ENCODE results near the gene ARL5C.

The ARL5C gene

GRCh38 chr17:39166437-39167335, 725 bp upstream of the ARL5C start:
- no peak for DNase-seq

DNA sequence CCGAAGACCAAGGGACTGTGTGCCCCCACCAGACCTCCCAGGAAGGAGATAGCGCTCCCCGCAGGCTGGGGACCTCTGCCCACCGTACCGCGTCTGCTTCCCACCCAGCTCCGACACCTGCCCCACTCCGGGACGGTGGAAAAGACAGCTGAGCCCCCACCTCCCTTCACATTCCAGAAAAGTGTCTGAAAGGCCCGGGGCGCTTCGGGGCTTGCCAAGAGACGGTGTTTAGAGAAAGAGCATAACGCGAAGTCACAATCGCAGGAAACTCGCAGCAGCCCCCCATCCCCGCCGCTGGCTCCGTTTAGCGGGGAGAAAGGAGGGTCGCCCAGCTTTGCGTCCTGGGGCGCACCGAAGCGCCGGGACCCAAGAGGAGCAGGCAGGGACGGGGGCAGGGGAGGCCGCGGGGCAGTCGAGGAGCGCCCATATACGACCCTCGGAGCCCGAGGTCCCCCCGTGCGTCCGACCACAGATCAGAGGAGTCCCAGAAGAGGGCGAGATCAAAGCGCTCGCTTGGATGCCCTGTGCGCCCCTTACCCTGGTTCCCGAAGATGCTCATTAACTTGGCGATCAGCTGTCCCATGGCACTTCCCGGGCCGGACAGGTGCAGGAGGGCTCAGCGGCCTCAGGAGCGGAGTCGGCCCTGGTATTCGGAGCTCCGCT, 652 bp downstream of the ARL5C start:
- DNase-seq, result no peak

- peak; percentile 81 for DNase-seq
These were observed 1.3 kb downstream of the ARL5C start for GRCh38 chr17:39164675-39165143.

- DNase-seq, result no peak
These were observed 4.0 kb downstream of the ARL5C start for GRCh38 chr17:39161962-39162361.

DNA sequence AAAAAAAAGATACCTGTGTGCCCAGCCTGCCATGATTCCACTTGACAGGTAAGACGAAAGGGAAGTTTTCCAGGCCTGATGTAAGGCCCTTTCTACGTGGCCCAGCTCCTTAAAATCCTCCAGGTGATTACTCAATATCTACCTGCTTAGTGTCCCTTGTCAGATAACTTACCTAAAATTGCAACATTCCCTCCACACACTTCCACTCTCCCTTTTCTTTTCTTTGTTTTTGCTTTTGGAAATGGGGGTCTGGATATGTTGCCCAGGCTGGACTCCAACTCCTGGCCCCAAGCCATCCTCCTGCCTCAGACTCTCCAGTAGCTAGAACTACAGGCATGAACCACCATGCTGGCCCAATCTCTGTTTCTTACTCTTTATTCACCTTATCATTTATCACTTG, 7.3 kb downstream of the ARL5C start:
- DNase-seq, result no peak

DNA sequence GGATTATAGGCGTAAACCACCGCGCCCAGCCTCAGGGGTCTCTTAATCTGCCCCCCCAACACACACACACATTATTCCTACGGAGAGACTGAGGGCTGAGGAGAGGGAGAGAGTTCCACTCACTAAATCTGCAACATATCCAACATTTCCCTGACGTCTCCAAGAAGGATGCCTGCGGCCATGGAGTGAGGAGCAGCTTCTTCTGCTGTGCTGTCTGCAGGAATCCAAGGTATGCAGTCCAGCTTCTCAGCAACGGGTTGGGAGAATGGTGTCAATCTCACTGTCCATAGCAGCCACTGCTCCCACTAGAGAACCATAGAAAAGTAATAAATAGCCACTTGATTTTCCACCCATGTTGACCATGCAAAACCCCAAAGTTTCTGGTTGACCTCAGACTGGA, 9.5 kb downstream of the ARL5C start:
- DNase-seq, result no peak

GRCh38 chr17:39155654-39156053, 10.3 kb downstream of the ARL5C start:
- DNase-seq, result no peak

- DNase-seq, result peak; percentile 91
These were observed 12.3 kb downstream of the ARL5C start for GRCh38 chr17:39153599-39154051.

- DNase-seq, result peak; percentile 28
These were observed 13.8 kb downstream of the ARL5C start for GRCh38 chr17:39151943-39152818.

- no peak for DNase-seq
These were observed 14.6 kb downstream of the ARL5C start, which contains the start of gene PLXDC1 for GRCh38 chr17:39151150-39151942. Gene PLXDC1, minus strand, starts transcription at chr17:39151637. Its CDS starts 200 bp downstream, at chr17:39151437.

DNA sequence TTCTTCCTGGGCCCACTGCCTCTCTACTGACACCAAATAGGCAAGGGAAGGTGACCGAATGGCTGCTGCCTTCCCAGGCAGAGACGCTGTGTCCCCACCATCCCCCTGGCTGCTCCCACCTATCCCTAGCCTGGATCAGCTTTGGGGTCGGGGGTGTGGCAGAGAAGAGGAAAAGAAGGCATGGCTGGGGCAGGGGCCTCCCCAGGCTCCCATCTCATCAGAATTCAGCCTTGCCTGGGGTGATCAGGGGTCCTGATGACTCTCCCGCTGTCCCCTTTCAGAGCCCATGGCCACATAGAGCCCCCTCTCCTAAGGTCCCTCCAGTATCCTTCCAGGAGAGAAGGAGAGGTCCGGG, 15.2 kb downstream of the ARL5C start:
- no peak for DNase-seq

DNA sequence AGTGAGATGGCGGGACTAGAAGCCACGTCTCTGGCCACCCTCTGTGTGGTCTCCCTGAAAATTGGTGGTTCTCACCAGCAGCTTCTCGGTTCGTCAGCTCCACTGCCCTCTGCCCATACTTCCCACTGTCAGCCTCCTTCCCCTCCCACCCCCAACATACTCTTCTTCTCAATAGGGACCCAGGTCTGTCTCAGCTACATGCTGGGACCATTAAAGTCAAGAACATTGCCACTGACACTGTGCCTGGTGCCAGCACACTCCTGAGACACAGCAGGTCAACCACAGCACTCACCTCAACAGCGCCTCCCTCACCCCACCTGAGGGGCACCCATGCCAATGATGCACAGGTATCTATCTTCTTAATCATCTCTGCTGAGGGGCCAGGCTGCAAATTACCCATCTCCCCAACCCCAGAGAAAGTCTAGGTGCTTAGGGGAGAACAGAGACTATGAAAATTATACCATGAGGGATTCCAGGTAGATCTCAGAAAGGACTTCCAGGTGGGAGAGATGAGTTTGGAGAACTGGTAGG, 15.8 kb downstream of the ARL5C start:
- no peak for DNase-seq

DNA sequence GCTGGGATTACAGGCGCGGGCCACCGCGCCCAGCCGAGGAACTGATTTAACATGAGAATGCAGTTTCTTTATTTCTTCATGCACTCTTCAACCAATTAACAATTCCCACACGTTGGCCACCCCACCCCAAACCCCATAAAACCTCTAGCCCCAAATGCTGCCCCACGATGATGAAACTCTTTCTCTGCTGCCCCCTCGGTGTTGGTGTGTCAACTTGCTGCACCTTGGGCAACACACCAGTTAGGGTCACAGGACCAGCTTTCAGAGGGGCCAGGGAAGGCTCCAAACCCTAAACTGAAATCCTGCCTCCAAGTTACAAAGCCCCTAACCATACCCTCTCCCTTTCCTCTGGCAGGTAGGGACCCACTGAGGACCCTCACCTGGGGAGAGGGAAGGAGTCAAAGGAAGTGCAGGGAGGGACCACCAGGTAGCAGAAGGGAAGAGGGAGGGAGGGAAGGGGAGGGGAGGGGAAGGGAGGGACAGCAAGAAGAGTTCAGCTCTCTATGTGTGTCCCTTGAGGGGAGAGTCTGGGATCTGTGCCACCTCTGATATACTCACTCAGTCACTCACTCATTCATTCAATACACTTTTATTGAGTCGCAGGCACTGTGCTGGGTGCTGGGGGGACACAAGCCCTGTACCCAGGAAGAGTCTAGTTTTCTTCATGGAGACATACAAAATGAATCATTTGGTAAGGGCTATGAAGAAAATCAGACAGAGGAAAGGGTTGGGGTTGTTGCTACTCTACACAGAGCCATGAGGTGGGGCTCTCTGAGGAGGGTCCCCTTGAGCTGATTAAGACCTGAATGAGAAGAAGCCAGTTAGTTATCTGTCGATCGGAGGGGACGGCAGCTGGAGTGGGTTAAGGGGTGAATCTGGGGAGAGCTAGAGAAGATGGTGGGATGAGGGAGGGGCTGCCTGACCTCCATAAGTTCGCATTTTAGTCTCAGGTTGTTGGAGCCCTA, 18.5 kb downstream of the ARL5C start:
- no peak for DNase-seq

DNA sequence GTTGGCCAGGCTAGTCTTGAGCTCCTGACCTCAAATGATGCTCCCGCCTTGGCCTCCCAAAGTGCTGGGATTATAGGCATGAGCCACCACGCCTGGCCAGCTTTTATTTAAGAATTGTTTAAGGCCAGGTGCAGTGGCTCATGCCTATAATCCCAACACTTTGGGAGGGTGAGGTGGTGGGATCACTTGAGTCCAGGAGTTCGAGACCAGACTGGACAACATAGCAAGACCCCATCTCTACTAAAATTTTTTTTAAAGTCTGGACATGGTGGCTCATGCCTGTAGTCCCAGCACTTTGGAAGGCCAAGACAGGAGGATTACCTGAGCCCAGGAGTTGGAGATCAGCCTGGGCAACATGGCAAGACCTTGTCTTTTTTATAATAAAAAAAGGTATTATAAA, 19.7 kb downstream of the ARL5C start:
- no peak for DNase-seq

GRCh38 chr17:39145143-39145542, 20.8 kb downstream of the ARL5C start:
- no peak for DNase-seq

- DNase-seq, result no peak
These were observed 21.5 kb downstream of the ARL5C start for GRCh38 chr17:39144416-39144840.

DNA sequence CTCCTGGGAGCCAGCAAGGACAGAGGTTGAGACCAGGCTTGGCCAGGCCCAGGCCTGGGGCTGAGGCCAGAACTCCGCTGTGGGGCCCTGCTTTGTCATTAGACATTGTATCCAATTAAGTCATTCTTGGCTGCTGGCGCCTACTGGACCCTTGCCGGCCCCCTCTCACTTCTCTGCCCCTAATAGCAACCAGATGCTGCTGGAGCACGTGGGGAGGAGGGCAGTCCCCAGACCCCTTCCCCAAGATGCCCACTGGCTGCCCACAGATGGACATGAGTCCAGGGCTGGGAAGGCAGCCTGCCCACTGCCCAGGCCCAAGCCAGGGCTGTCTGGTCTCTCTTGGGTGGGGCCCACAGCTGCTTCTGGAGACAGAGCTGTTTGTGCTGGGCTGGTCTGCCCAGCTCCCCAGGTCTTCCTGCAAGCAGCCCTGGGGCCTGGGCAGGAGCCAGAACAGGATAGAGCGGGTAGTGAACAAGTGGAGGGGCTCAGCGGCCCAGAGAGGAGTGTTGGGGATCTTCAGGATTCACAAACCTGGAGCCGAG, 22.3 kb downstream of the ARL5C start:
- no peak for DNase-seq

DNA sequence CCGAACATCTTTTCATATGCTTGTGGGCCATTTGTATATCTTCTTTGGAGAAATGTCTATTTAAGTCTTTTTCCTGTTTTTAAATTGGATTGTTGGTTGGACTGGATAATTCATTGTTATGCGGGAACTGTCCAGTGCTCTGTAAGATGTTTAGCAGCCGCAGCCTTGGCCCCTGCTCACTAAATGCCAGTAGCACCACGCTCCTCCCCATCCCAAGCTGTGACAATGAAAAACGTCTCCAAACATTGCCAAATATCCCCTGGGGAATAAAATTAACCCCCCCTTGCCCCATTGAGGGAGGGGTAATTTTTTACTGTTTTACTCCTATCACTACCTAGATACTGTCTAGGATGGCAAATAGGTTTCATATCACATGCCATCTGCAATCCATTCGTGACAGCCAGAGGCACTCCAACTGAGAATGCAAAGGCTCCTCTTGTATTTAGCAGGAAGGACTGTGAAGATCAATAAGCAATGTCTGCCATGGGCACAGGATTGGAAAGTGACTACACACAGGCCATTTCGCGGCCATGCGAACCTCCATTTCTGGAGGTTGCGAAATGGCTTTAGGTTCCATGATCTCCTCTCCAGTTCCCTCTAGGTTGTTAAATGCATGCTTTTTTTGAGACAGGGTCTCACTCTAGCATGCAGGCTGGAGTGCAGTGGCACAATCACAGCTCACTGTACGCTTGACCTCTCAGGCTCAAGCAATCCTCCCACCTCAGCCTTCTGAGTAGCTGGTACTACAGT, 23.9 kb downstream of the ARL5C start:
- no peak for DNase-seq

DNA sequence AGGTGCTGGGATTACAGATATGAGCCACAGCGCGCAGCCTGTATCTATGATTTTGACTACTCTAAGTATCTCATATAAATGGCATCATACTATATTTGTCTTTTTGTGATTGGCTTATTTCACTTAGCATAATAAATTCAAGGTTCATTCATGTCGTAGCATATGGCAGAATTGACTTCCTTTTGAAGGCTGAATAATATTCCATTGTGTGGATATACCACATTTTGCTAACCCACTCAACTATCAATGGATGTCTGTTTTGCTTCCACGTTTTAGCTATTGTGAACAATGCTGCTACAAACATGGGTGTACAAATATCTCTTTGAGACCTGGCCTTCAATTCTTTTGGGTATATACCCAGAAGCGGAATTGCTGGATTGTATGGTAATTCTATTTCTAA, 24.7 kb downstream of the ARL5C start:
- no peak for DNase-seq

DNA sequence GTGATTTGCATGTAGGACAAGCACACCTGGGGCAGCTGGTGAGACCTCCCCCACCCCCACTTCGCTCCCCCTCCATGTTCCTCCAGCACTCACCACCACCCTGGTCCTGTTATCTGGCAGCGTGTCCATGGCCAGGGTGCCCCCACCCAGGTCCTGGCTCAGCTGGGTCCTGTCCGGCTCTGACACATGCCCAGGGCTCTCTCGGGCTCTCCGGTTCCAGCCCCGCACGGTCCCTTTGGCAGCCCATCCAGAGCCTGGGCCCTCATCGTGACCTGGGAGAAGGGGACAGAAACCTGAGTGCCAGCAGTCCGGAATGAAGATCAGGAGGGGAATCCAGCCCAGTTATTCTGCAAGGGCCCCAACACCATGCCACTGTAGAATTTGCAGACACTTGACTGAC, 26.4 kb downstream of the ARL5C start:
- DNase-seq, result no peak

Measured in CD4-positive, alpha-beta T cell treated with Interleukin-4 for 4 hours (primary cell).